Dendritic cell treated with granulocyte-macrophage colony-stimulating factor and Interleukin-4, amounts not matched to agents 40 ng/mL and 50 ng/mL, for 4 days (primary cell): ENCODE results near the gene CTXN3.

ENCODE experiments used
- H3K27ac Mint-ChIP-seq: one replicate; pipeline ENCODE4 v1.8.0; 2022; ENCODE audit warnings: mild to moderate bottlenecking, mixed read lengths
- H3K27me3 Mint-ChIP-seq: one replicate; pipeline ENCODE4 v1.8.0; 2022; ENCODE audit warnings: mild to moderate bottlenecking, mixed read lengths
- H3K36me3 Mint-ChIP-seq: one replicate; pipeline ENCODE4 v1.8.0; 2022; ENCODE audit warnings: low read depth, mixed read lengths
- H3K4me1 Mint-ChIP-seq: one replicate; pipeline ENCODE4 v1.8.0; 2022; ENCODE audit warnings: low read depth, mixed read lengths
- H3K4me3 Mint-ChIP-seq: one replicate; pipeline ENCODE4 v1.8.0; 2022; ENCODE audit warnings: mild to moderate bottlenecking, moderate library complexity, mixed read lengths
- H3K9me3 Mint-ChIP-seq: one replicate; pipeline ENCODE4 v1.8.0; 2022; ENCODE audit warnings: mixed read lengths
- intact Hi-C: fragments of 100-400 bp; cut with micrococcal nuclease; formaldehyde crosslinking; loops from one replicate; pipeline ENCODE4 v1.15.0; 2022

The CTXN3 gene

GRCh38 chr5:127621601-127622325 lies 27.1 kb upstream of the CTXN3 start:
- Mint-ChIP-seq H3K9me3 (peaks cover 8% of the 10 kb centered on the region), H3K27me3 (no peaks in the 10 kb centered on the region), H3K4me1 (no peaks in the 10 kb centered on the region), H3K4me3 (no peak overlapping the region), H3K27ac (no peak overlapping the region), H3K36me3 (no peaks in the 10 kb centered on the region)
- intact Hi-C loops, result no loop called here

GRCh38 chr5:127634007-127634406 lies 14.9 kb upstream of the CTXN3 start:
- intact Hi-C loops, result no loop called here
- Mint-ChIP-seq H3K27ac (no peak overlapping the region), H3K9me3 (no peaks in the 10 kb centered on the region)

GRCh38 chr5:127639828-127640227 lies 9.1 kb upstream of the CTXN3 start:
- H3K36me3 Mint-ChIP-seq, result no peaks in the 10 kb centered on the region
- H3K4me3 Mint-ChIP-seq, result no peak overlapping the region
- H3K4me1 Mint-ChIP-seq, result no peaks in the 10 kb centered on the region
- no peak overlapping the region for H3K27ac Mint-ChIP-seq
- no peaks in the 10 kb centered on the region for H3K27me3 Mint-ChIP-seq
- H3K9me3 Mint-ChIP-seq, result no peaks in the 10 kb centered on the region
- intact Hi-C loops, result no loop called here

More at GRCh38 chr5:127634007-127634406, 14.9 kb upstream of the CTXN3 start:
- H3K36me3 Mint-ChIP-seq, result no peaks in the 10 kb centered on the region
- H3K4me3 Mint-ChIP-seq, result no peak overlapping the region
- H3K4me1 Mint-ChIP-seq, result no peaks in the 10 kb centered on the region
- H3K27me3 Mint-ChIP-seq, result no peaks in the 10 kb centered on the region

GRCh38 chr5:127642949-127643348 lies 5.9 kb upstream of the CTXN3 start:
- Mint-ChIP-seq H3K27ac (no peak overlapping the region), H3K4me1 (no peaks in the 10 kb centered on the region), H3K36me3 (no peaks in the 10 kb centered on the region), H3K4me3 (no peak overlapping the region), H3K9me3 (no peaks in the 10 kb centered on the region), H3K27me3 (no peaks in the 10 kb centered on the region)
- intact Hi-C loops, result no loop called here

GRCh38 chr5:127643607-127644006 lies 5.3 kb upstream of the CTXN3 start:
- Mint-ChIP-seq H3K27me3 (no peaks in the 10 kb centered on the region), H3K4me3 (no peak overlapping the region), H3K27ac (no peak overlapping the region), H3K36me3 (no peaks in the 10 kb centered on the region), H3K4me1 (no peaks in the 10 kb centered on the region), H3K9me3 (no peaks in the 10 kb centered on the region)
- intact Hi-C loops, result no loop called here

- Mint-ChIP-seq H3K27ac (no peak overlapping the region), H3K4me3 (no peak overlapping the region), H3K27me3 (no peaks in the 10 kb centered on the region), H3K36me3 (no peaks in the 10 kb centered on the region), H3K9me3 (no peaks in the 10 kb centered on the region), H3K4me1 (no peaks in the 10 kb centered on the region)
- intact Hi-C loops, result no loop called here
Observed at GRCh38 chr5:127645300-127645726, 3.6 kb upstream of the CTXN3 start.

GRCh38 chr5:127647361-127647958 lies 1.4 kb upstream of the CTXN3 start:
- intact Hi-C loops, result no loop called here
- Mint-ChIP-seq H3K27ac (no peak overlapping the region), H3K27me3 (no peaks in the 10 kb centered on the region), H3K36me3 (no peaks in the 10 kb centered on the region), H3K9me3 (no peaks in the 10 kb centered on the region), H3K4me3 (no peak overlapping the region), H3K4me1 (no peaks in the 10 kb centered on the region)

GRCh38 chr5:127650022-127650421 lies 1.1 kb downstream of the CTXN3 start:
- Mint-ChIP-seq H3K36me3 (no peaks in the 10 kb centered on the region), H3K9me3 (no peaks in the 10 kb centered on the region), H3K27me3 (no peaks in the 10 kb centered on the region), H3K4me3 (no peak overlapping the region), H3K4me1 (no peaks in the 10 kb centered on the region), H3K27ac (no peak overlapping the region)
- intact Hi-C loops, result no loop called here

GRCh38 chr5:127650649-127651048 lies 1.8 kb downstream of the CTXN3 start:
- intact Hi-C loops, result no loop called here

GRCh38 chr5:127652952-127653611 lies 4.2 kb downstream of the CTXN3 start:
- H3K9me3 Mint-ChIP-seq, result no peaks in the 10 kb centered on the region
- no peak overlapping the region for H3K4me3 Mint-ChIP-seq
- H3K36me3 Mint-ChIP-seq, result no peaks in the 10 kb centered on the region
- H3K27me3 Mint-ChIP-seq, result no peaks in the 10 kb centered on the region
- no peaks in the 10 kb centered on the region for H3K4me1 Mint-ChIP-seq
- H3K27ac Mint-ChIP-seq, result no peak overlapping the region
- intact Hi-C loops, result no loop called here

More at GRCh38 chr5:127650649-127651048, 1.8 kb downstream of the CTXN3 start:
- Mint-ChIP-seq H3K36me3 (no peaks in the 10 kb centered on the region), H3K27me3 (no peaks in the 10 kb centered on the region), H3K9me3 (no peaks in the 10 kb centered on the region), H3K4me3 (no peak overlapping the region), H3K27ac (no peak overlapping the region), H3K4me1 (no peaks in the 10 kb centered on the region)

GRCh38 chr5:127656825-127657224 lies 7.9 kb downstream of the CTXN3 start:
- no peaks in the 10 kb centered on the region for H3K9me3 Mint-ChIP-seq
- H3K4me1 Mint-ChIP-seq, result no peaks in the 10 kb centered on the region
- H3K27me3 Mint-ChIP-seq, result no peaks in the 10 kb centered on the region
- intact Hi-C loops, result no loop called here
- H3K4me3 Mint-ChIP-seq, result no peak overlapping the region
- no peak overlapping the region for H3K27ac Mint-ChIP-seq
- H3K36me3 Mint-ChIP-seq, result no peaks in the 10 kb centered on the region

GRCh38 chr5:127660047-127660733 lies 11.3 kb downstream of the CTXN3 start:
- no peak overlapping the region for H3K4me3 Mint-ChIP-seq
- H3K27me3 Mint-ChIP-seq, result no peaks in the 10 kb centered on the region
- no peaks in the 10 kb centered on the region for H3K36me3 Mint-ChIP-seq
- H3K9me3 Mint-ChIP-seq, result no peaks in the 10 kb centered on the region
- intact Hi-C loops, result no loop called here
- H3K4me1 Mint-ChIP-seq, result no peaks in the 10 kb centered on the region
- no peak overlapping the region for H3K27ac Mint-ChIP-seq

- Mint-ChIP-seq H3K9me3 (no peaks in the 10 kb centered on the region), H3K27me3 (no peaks in the 10 kb centered on the region), H3K27ac (no peak overlapping the region), H3K36me3 (no peaks in the 10 kb centered on the region), H3K4me3 (no peak overlapping the region), H3K4me1 (no peaks in the 10 kb centered on the region)
- intact Hi-C loops, result no loop called here
Observed at GRCh38 chr5:127664093-127664492, 15.2 kb downstream of the CTXN3 start.

GRCh38 chr5:127665641-127666040 lies 16.8 kb downstream of the CTXN3 start:
- no peaks in the 10 kb centered on the region for H3K36me3 Mint-ChIP-seq
- no peaks in the 10 kb centered on the region for H3K4me1 Mint-ChIP-seq

More at GRCh38 chr5:127665641-127666040, 16.8 kb downstream of the CTXN3 start:
- Mint-ChIP-seq H3K27me3 (no peaks in the 10 kb centered on the region), H3K9me3 (no peaks in the 10 kb centered on the region), H3K4me3 (no peak overlapping the region), H3K27ac (no peak overlapping the region)
- intact Hi-C loops, result no loop called here
